ENCODE data around the gene KRTAP5-2.

Gene KRTAP5-2

DNA sequence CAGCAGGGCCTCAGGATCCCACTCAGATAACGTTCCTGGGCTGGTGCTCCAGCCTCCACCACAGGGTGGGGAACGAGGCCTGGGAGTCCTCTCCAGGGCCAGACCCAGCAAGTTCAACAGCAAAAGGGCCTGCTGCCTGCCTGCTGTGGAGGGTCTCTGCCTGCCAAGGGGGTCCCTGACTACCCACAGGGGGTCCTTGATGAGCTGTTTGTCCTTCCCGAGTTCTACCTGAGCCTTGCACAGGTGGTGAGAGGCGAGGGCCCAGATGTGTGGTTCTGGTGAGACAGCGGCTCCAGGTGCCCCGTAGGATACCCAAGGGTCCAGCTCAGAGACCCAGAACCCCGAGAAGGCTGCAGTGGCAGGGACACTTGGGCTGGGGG lies 30.4 kb downstream of the KRTAP5-2 start:
- DNase-seq (ENCODE audit: low spot score) = no peak

DNA sequence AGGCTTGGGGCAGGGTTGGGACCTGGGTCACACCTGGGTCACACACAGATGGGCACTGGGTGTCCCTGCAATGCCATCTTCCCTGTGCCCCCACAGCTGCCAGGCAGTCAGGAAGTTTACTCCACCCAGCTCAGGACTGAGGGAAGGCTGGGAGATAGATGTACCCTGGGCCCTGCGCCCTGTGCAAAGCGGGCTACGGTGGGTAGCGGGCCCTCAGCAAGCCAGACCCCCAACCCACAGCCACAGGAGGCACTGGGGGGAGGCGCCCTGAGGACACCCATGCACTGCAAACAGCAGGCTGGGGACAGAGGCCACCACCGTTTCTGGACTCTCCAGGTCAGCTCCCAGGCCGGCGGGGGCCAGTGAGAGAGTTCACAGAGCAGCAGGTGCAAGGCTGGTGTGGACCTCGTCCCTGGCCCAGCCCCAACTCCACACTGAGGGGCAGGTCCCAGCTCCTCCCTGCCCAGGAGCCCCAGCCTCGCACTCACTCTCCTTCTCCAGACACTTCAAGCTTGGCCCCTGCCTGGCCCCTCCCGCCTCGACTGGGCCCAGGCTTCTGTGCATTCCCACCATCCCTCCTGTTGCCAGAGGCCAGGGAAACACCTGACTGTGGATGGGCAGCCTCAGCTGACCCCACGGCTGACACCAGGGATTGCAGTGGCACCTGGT lies 30.9 kb downstream of the KRTAP5-2 start:
- DNase-seq (ENCODE audit: low spot score) = no peak

DNA sequence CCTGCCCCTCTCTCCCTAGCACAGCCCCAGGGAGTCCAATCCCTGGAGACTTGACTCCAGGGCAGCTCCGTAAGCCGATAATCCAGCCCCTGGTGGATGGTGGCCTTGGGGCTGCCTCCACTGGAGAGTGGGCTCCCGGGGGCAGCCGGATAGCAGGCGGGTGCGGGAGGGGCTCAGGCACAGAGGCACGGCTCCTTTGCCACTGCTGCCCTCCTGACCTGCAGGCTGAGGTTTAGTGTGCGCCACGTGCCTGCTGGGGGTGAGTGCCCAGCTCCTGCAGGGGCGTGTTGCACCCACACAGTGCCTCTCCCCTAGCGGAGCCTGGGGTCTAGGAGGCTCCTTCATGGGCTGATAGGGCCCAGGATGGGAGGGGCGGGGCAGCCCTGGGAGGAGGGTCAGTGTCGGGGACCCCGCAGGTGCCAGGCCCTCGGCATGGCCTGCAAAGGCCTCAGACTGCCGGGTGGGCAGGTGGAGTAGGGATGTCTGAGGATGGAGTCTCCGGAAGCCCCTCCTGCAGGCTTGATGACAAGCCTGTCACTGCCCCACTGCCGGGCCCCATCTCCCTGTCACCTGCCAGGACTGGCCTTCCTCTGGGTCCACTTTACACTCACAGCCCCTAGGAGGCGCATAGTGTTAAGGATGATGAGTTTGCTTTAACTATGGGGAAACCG lies 31.6 kb downstream of the KRTAP5-2 start:
- DNase-seq (ENCODE audit: low spot score) = no peak

DNA sequence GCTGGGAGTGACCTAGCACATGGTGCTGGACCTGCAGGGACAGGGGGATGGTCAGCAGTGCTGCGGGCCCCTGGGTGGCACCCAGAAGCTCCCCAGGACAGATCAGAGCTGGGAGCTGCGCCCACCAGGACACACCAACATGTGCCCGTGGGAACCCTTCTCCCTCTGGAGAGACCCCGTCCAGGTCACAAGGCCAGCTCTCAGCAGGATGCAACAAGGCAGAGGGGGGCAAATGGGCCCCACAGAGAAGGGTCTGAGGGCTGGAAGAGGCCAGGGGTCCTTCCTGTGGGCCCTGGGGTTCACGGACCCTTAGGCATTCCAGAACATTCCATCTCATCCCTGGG lies 32.2 kb downstream of the KRTAP5-2 start:
- DNase-seq (ENCODE audit: low spot score) = no peak

DNA sequence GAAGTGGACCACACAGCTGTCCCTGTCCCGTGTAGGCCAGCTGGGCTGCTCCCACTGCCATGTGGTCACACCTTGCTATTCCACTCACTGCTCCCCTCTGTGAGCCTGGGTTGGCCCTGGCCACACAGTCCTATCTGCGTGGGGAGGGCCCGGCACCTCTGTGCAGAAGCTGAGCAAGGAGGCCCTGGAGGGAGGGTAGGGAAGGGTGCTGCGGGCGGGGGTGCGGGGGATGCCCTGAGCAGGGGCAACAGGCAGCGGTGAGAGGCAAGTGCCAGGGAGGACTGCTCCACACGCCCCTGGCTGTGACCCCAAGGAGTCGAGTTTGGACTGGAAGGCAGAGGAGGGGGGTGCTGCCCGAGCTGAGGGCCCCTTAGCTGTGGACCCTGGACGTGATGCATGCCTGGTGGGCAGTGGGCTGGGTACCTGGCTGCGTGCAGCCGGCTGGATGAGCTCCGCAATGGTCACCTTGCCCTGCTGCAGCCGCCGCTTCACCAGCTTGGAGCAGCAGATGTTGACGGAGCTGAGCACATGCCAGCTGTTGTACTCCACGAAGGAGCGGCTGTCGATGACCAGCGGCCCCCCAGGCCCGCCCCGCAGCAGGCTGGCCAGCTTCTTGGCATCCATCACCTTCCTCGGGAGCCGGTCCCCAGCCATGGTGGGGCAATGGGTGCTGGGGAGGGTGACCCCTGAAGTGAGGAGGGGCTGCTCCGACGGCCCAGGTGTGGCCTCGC lies 32.8 kb downstream of the KRTAP5-2 start:
- no peak for DNase-seq (ENCODE audit: low spot score)

DNA sequence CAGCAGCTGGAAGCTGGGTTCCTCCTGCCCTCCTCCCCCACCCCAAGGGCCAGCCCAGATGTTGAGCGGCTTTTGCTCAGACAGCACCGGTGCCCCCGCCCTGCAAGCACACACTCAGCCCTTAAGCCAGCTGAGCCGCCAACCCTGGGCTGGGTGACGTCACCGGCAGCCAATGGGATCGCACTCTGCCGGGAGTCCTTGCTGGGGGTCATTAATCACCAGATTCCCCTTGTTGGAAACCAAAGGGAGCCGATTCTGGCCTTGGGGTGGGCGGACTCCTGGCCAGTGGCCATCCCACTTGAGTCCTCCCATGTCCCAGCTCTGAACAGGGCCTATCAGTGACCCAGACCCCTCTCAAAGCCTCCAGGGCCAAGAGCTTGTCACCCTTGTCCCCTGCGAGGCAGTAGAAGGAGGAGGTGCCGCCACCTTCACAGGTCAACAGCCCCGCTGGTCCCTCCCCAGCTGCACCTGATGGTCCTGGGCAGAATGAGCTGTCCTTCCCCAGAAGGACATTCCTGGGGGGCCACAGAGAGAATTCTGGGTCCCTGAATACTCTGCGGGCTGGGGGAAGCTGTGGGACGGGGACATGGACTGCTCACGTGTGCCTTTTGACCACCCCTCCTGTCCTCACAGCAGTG lies 33.4 kb downstream of the KRTAP5-2 start:
- no peak for DNase-seq (ENCODE audit: low spot score)

DNA sequence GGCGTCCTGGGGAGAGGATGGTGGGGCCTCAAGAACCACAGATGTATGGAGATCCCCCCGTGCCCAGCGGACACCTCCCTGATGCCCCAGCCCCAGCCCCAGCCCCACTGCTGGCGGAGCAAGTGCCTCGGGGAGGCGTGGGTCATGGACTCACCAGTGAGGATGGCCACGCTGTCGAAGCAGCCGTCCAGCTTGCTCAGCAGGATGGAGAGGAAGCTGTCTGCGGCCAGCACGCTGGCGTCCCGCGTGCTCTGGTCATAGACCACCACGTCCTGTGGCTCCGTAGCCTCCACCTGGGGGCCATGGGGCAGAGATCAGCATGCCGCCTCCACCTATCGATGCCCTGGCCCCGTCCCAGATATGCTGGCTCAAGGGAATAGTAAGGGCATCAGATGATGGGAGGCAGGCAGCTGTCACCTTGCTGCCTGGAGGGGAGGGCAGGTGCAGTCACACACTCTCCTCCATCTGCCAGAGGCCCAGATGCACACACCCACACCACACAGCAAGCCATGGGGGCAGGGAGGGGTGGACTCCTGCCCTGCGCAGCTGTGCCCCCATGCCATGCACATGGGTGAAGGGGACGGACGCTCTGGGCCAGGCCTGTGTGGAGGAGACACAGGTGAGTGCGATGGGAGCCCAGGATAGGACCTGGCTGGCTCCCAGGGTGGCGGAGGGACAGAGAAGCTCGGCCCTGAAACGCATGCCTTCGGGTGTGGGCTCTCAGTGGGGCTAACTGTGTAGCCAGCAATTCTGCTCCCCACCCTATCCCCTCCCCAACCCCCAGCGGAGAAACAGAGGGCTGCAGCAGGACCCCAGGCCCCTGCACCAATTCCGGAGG lies 34.2 kb downstream of the KRTAP5-2 start:
- DNase-seq (ENCODE audit: low spot score) = no peak

DNA sequence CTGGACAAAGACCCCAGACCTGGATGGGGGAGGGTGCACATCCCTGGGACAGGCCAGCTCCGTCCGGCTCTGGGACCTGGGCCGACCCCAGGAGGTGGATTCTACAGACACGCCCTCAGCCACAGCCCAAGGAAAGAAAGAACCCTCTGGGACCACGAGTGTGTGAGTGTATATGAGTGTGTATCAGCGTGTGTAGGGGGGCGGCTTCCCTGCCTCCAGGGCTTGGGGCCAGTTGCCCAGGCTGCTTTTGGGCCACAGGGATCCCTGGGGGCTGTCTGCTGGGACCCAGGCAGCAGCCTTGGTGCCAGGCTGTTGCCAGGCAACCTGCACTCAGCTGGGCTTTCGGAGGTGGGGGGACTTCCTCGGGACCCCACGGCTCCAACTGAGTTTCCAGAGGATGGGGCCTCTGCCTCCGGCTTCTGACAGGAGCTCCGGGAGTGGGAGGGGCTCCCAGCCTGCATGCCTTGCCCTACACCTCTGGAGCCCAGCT lies 34.9 kb downstream of the KRTAP5-2 start:
- DNase-seq (ENCODE audit: low spot score) = no peak

DNA sequence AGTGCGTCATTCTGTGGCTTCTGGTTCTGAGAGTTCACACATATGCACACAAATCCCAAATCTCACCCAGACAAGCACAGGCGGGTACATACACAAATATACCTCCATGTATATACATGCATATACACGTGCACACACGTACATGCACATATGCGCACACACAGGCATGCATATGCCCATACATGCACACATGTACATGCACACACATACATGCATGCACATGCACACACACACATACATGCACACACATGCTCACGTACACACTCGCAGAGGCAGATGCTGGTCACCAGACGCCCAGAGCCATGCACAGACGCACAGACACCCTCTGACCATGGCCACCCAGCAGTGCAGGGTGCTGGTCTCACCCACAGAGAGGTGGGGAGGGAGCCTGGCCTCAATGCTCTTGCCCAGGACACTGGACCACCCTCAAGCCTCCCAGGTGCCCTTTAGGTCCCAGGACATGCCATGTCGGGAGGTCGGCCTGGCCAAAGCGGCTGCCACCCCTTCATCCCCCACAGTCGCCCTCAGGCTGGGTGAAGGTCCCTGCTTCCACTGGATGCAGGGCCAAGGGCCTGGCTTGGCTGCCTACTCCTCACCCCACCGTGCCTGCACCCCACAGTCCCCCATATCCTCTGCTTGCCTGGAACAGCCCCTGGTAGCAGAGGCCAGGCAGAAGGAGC lies 35.5 kb downstream of the KRTAP5-2 start:
- DNase-seq (ENCODE audit: low spot score) = no peak

DNA sequence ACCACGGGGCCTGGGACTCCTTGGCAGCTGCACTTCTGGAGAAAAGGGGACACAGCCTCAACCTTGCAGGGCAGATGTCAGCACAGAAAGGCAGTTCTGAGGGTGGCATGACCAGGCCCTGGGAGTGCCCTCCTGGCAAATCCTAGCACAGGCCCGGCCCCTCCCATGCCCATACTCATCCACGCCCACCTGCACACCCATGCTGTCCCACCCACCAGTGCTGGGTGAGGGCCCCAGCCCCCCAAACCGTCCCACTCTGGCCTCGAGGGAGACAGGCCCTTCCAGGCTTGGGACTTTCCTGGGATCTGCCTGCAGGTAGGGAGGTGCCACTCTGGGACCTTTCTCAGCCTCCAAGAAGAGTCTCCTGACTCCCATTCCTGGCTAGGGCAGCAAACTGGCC lies 36.1 kb downstream of the KRTAP5-2 start:
- DNase-seq (ENCODE audit: low spot score) = no peak

DNA sequence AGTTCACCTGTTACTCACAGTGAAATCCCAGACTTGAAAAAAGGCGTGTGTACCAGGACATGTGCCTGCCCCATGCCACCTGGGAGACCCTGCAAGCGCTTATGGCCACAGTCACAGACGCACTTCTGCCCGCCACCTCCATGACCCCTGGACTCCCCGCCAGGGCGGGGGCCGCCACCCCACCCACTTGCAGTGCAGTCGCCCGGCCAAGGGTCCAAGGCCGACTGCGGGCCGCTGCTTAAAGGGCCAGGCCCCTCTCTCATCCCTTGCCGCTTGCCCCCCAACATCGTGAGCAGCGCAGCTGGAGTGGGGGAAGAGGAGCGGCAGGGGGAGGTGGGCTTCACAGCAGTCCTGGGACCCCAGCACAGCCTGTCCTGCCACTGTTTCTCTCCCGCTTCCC lies 36.8 kb downstream of the KRTAP5-2 start:
- DNase-seq (ENCODE audit: low spot score) = no peak

DNA sequence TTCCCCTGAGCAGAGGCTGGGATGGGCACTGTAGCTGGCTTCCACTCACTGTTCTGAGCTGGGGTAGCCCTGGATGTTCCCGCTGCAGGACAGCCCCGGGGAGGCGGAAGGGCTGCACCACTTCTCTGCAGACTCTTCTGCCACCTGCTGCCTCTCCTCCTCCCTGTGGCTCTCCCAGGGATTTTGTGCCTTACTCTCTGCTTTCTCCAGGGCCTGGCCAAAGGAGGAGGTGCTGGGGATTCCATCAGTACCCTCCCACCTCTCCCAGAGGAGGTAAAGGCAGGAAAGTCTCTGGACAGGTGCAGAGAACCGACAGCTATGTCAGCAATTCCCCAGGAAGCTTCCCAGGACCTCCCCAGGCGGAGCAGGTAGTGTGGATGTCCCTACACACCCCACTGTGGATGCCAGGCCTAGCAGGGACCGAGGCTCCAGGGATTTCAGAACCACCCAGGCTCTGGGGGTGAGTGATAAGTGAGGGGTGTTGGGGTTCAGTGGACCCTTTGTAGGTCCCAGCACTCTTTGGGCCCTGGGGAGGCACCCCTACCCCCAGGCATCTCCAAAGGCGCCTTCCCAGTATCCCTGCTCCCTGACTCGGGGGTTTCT lies 37.3 kb downstream of the KRTAP5-2 start:
- no peak for DNase-seq (ENCODE audit: low spot score)

DNA sequence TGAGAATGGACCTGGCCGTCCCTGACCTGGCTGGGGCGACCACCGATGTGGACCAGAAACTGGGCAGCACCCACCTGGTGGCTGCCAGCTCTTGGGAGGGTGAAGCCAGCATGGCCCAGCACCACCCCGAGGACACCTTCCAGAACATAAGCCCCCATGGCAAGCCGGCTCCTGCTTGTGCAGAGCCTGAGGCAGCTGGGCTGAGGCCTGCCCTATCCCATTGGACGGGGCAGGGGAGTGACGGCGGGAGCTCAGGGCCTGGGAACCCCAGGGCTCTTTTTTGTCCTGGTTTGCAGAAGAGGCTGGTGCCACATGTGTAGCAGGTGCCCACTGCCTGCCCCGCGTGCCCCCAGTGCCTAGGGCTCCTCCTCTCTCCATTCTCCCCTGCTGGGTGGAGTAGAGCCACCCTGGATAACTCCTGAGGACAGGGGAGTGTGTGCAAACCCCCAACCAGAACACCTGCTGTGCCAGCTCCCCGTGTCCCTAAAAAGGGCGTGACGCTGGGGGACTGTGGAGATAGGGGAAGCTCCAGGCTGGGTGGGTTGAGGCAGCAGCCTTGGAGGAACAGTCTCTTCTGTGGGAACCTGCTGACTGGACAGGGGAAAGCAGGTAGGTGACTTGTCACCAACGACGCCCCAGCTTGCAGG lies 38.0 kb downstream of the KRTAP5-2 start:
- DNase-seq (ENCODE audit: low spot score) = no peak

DNA sequence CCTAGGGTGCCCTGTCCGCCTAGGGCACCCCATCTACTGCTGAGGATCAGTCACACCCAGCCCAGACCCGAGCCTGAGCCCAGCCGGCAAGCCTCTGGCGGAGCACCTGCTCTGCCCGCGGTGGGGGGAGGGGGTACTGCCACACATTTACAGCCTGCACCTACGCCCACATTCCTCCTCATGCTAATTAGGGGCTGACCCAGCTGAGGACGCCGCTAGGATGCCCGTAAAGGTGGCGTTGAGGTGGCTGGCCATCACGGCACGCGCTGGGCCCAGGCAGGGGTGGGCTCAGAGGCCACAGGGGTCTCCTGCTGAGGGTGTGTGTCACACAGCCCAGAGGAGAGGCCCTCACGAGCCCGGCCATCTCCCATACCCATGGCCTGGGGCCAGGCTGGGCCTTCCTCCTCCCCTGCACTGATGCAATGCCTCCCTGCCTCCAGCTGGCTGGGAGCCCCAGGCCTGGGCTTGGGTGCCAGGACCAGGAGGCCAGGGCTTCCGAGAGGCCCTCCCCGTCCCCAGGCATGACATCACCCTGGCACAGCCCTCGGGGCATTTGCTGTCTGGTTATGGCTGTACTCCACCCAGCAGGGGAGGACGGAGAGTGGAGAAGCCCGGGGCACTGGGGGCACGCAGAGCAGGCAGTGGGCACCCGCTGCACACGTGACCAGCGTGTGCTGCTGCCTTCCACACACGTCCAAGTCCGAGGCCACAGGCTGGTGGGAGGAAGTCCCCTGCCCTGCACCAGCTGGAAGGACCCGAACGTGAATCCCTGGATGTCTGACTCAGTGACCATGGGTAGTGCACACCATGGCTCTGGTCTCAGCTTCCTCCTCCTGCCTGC lies 38.8 kb downstream of the KRTAP5-2 start:
- DNase-seq (ENCODE audit: low spot score) = no peak

DNA sequence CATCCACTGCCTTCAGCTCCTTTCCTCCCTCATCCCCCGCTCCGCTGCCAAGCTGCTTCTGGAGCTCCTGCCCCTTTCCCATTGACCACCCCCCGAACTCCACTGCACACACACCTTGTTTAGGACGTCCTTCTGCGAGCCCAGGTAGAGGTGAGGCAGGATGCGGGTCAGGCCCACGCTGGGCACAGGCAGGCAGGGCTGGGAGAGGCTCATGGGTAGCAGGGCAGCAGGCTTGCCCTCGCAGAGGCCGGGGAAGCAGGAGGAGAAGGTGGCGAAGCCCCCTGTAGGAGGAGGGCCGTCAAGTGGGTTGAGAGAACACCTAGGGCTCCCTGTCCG lies 39.4 kb downstream of the KRTAP5-2 start:
- no peak for DNase-seq (ENCODE audit: low spot score)

DNA sequence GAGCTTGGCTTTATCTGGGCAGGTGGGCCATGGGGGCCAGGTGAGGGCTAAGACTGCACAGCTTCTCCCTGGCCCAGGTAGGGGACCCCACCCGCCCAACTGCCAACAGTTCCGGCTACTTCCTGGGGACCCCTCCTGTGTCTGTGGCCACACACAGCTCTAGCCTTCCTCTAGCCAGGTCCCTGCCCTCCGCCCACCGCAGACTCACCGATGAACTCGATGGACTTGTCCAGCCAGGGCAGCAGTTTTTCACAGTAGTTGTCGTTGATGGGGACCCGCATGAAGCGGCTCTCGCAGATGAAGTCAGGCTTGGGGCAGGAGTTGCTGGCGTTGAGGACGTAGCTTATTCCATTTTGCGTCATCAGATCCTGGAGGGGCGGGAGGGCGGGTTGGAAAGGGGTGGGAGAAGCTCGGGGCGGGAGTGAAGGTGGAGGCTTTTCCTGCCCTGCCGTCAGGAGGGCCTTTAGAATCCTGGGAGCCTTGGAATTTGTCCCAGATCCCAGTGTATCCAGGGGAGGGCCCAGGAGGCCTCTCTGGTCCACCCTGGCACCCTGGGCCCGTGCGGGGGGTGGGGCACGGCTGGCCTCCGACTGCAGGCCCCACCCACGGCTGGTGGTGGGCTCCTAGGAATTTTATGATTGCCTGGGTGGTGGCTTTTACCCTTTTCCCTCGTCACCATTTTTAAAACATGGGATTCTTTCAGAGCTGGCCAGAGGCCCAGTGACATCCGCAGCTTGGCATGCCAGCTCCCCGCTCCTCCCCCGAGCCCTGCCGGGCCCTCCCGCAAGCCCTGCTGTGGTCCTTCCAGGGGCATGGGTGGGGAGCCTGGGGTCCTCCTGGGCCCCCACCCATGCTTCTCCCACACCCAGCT lies 40.0 kb downstream of the KRTAP5-2 start:
- no peak for DNase-seq (ENCODE audit: low spot score)

DNA sequence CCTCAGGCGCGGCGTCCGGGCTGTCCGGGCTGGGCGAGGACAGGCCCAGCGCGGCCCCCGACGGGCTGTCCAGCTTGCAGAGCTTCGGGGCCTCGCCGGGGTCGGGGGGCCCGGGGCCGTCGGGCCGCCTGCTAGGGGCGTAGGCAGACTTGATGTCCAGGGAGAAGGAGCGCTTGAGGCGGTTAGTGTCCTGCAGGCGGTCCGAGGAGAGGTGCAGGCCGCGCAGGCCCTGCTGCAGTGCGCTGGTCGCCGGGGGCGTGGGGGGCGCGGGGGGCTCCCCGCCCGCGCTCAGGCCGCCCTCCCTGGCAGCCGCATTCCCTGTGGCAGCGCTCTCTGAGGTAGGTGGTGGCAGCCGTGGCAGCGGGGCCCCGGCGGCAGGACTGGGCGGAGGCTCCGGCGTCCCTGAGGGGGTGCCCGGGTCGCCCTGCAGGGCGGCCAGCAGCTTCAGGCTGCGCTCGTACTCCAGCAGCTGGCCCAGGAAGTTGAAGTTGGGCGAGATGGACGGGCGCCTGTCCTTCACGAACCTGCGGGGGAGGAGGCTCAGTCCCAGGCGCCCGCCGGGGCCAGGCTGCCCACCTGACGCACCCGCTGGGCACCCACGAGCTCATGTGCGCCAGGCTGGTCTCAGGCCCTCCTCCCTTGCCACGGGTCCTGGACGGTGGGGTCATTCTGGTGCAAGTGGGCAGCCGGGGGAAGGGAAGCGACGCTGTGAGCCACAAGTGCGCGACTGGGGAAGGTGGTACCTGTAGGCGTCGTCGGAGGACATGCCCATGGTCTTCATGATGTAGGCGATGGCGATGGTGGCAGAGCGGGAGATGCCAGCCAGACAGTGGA lies 40.8 kb downstream of the KRTAP5-2 start:
- DNase-seq (ENCODE audit: low spot score) = no peak
